A549 (cell line): Measurements from ENCODE around the gene IL4R. TPM values are rescaled to one million over a fixed set of nuclear protein-coding genes. Genes with fewer than 3 reads are reported as not detected.

Experiments used
- ATAC-seq, 2 experiments: fragments of 200-7000 bp in 1 of 2; fragments of >200 bp in 1 of 2; cut with Nextera tagmentation in 1 of 2; cut with Tn5 transposase in 1 of 2; 3 replicates each; pipeline versions ENCODE4 v1.8.0 to v1.9.1; 2018 to 2020; ENCODE audit warnings: mild to moderate bottlenecking in 1 of 2, moderate library complexity in 1 of 2
- CTCF ChIA-PET: fragments of 300-600 bp; sonication (Branson Sonifier 250); formaldehyde crosslinking; extraction: SDS; loops from one replicate; lab custom pipeline; 2021; ENCODE audit warnings: antibody characterized with exemption, inconsistent platforms; lab: Yijun Ruan, JAX
- POLR2A ChIA-PET: fragments of 350-600 bp; formaldehyde crosslinking; extraction: SDS; loops from one replicate; lab custom pipeline; 2021; ENCODE audit warnings: antibody characterized with exemption, inconsistent platforms; lab: Yijun Ruan, JAX
- DNase-seq, 2 experiments: peaks; one replicate each; pipeline versions ENCODE4 v3.0.0 to v3.0.0-alpha.2; 2011 to 2016; ENCODE audit warnings: low read depth in 1 of 2, low spot score in 1 of 2
- FAIRE-seq: peaks from 2 replicates; lab custom pipeline; 2011; peaks lifted over from hg19 to GRCh38; lab: Jason Lieb, UNC
- H3K27ac ChIP-seq, 2 experiments: fragments of >200 bp; sonication (Bioruptor Twin); formaldehyde crosslinking; 3 replicates each; pipeline ENCODE4 v1.5.1; 2016 to 2017
- H3K4me1 ChIP-seq: fragments of >200 bp; sonication (Bioruptor Twin); formaldehyde crosslinking; 3 replicates; pipeline ENCODE4 v1.6.1; 2016
- H3K4me2 ChIP-seq: fragments of >200 bp; sonication (Bioruptor Twin); formaldehyde crosslinking; 3 replicates; pipeline ENCODE4 v1.6.1; 2016
- H3K4me3 ChIP-seq: fragments of >200 bp; sonication (Bioruptor Twin); formaldehyde crosslinking; 3 replicates; pipeline ENCODE4 v1.5.1; 2016
- H3K9me3 ChIP-seq: fragments of >200 bp; sonication (Bioruptor Twin); formaldehyde crosslinking; 3 replicates; pipeline ENCODE4 v1.6.1; 2016
- BHLHE40 ChIP-seq: IDR thresholded peaks from 2 replicates; pipeline ENCODE4 v1.6.1; 2012; ENCODE audit warnings: low read depth, low read length, inconsistent platforms
- CEBPB ChIP-seq, 2 experiments: fragments of >200 bp in 1 of 2; sonication (Bioruptor Twin) in 1 of 2; formaldehyde crosslinking in 1 of 2; IDR thresholded peaks; 2 replicates each; pipeline ENCODE4 v1.6.1; 2012 to 2016
- CHD2 ChIP-seq: fragments of 150-350 bp; IDR thresholded peaks from 2 replicates; pipeline ENCODE4 v1.6.1; 2014; ENCODE audit warnings: low read length; ENCODE audit not compliant: partially characterized antibody
- CHD4 ChIP-seq: fragments of 200-600 bp; sonication (generic); IDR thresholded peaks from 2 replicates; pipeline ENCODE4 v1.6.1; 2016; ENCODE audit warnings: antibody characterized with exemption, mild to moderate bottlenecking, borderline replicate concordance
- E2F6 ChIP-seq: IDR thresholded peaks from 2 replicates; pipeline ENCODE4 v1.6.1; 2012; ENCODE audit warnings: low read depth, borderline replicate concordance
- EHF ChIP-seq: fragments of 250-450 bp; sonication (Bioruptor Pico); IDR thresholded peaks from 2 replicates; pipeline ENCODE4 v1.5.0; 2020; ENCODE audit warnings: mild to moderate bottlenecking
- EHMT2 ChIP-seq: fragments of 200-600 bp; sonication (generic); IDR thresholded peaks from 2 replicates; pipeline ENCODE4 v1.6.1; 2016; ENCODE audit warnings: antibody characterized with exemption, low read depth, mild to moderate bottlenecking, moderate library complexity
- FOXS1 ChIP-seq: fragments of 250-450 bp; sonication (Bioruptor Pico); IDR thresholded peaks from 2 replicates; pipeline ENCODE4 v1.5.0; 2020; ENCODE audit warnings: mild to moderate bottlenecking, moderate library complexity
- HDAC2 ChIP-seq: fragments of 200-600 bp; sonication (generic); IDR thresholded peaks from 2 replicates; pipeline ENCODE4 v1.6.1; 2016
- HEYL ChIP-seq: fragments of 250-450 bp; sonication (Bioruptor Pico); IDR thresholded peaks from 2 replicates; pipeline ENCODE4 v1.8.0; 2021; ENCODE audit warnings: mild to moderate bottlenecking, moderate library complexity
- HOXA7 ChIP-seq: fragments of 250-450 bp; sonication (Bioruptor Pico); IDR thresholded peaks from 2 replicates; pipeline ENCODE4 v1.5.0; 2020; ENCODE audit warnings: mild to moderate bottlenecking, moderate library complexity
- HOXB13 ChIP-seq: fragments of 250-450 bp; sonication (Bioruptor Pico); IDR thresholded peaks from 2 replicates; pipeline ENCODE4 v1.5.0; 2020; ENCODE audit warnings: low read depth, mild to moderate bottlenecking, moderate library complexity
- HOXB5 ChIP-seq: fragments of 250-450 bp; sonication (Bioruptor Pico); IDR thresholded peaks from 2 replicates; pipeline ENCODE4 v1.5.0; 2020; ENCODE audit warnings: mild to moderate bottlenecking, moderate library complexity
- JUN ChIP-seq, 2 experiments: fragments of >200 bp; sonication (Bioruptor Twin); formaldehyde crosslinking; IDR thresholded peaks; 2 replicates in 1 of 2; 3 replicates in 1 of 2; pipeline ENCODE4 v1.6.1; 2016 to 2017
- JUNB ChIP-seq: fragments of >200 bp; sonication (Bioruptor Twin); formaldehyde crosslinking; IDR thresholded peaks from 2 replicates; pipeline ENCODE4 v1.6.1; 2016
- MYC ChIP-seq: IDR thresholded peaks from 2 replicates; pipeline ENCODE4 v1.6.1; 2012; ENCODE audit warnings: mild to moderate bottlenecking, inconsistent platforms, low read length, improper control_type of control experiment, borderline replicate concordance
- NFE2L2 ChIP-seq: fragments of 150-350 bp; conservative IDR thresholded peaks from 2 replicates; pipeline ENCODE4 v1.6.1; 2014; ENCODE audit warnings: low read length
- PBX3 ChIP-seq: IDR thresholded peaks from 2 replicates; pipeline ENCODE4 v1.6.1; 2012
- PHF8 ChIP-seq: fragments of 200-600 bp; sonication (generic); IDR thresholded peaks from 2 replicates; pipeline ENCODE4 v1.6.1; 2016; ENCODE audit warnings: low read depth, mild to moderate bottlenecking, antibody characterized with exemption, moderate library complexity, borderline replicate concordance
- RFX5 ChIP-seq: fragments of 450-650 bp; IDR thresholded peaks from 2 replicates; pipeline ENCODE4 v1.7.1; 2014; ENCODE audit warnings: antibody characterized with exemption, mild to moderate bottlenecking, moderate library complexity
- TP53 ChIP-seq: fragments of 250-450 bp; sonication (Bioruptor Pico); IDR thresholded peaks from 2 replicates; pipeline ENCODE4 v1.5.0; 2021; ENCODE audit warnings: mild to moderate bottlenecking, moderate library complexity
- ZNF302 ChIP-seq: fragments of 250-450 bp; sonication (Bioruptor Pico); IDR thresholded peaks from 2 replicates; pipeline ENCODE4 v1.9.0; 2021; ENCODE audit warnings: inconsistent platforms, mild to moderate bottlenecking, moderate library complexity
- ZSCAN20 ChIP-seq: fragments of 250-450 bp; sonication (Bioruptor Pico); IDR thresholded peaks from 2 replicates; pipeline ENCODE4 v1.8.0; 2022; ENCODE audit warnings: mild to moderate bottlenecking, moderate library complexity
- WGBS: methylation state at CpG from one replicate; pipeline ENCODE4 v1.1.6; 2017; ENCODE audit errors: missing lambda C conversion rate; 5-methylcytosine and 5-hydroxymethylcytosine counted together
- polyA plus RNA-seq, 4 experiments: library from polyadenylated mRNA; depleted of rRNA in 3 of 4; stranded (reverse); fragments of >200 nt; fragmentation: RNase III in 1 of 4; extraction: RNeasy Plus Mini Kit Qiagen cat#74134 plus additional on column Dnase treatment in 1 of 4; gene quantifications; 2 replicates in 3 of 4; 3 replicates in 1 of 4; pipeline ENCODE4 v1.2.3, GENCODE V29; 2011 to 2017
- TF ChIP-seq, protein P1 (sequence below): fragments of >200 bp; sonication (Bioruptor Twin); formaldehyde crosslinking; IDR thresholded peaks from 3 replicates; pipeline ENCODE4 v1.6.1; 2016

Gene IL4R
- polyA plus RNA-seq, 2 of the 4 experiments (the other 2 are of a cell fraction): 14.4 to 19.3 TPM

DNA sequence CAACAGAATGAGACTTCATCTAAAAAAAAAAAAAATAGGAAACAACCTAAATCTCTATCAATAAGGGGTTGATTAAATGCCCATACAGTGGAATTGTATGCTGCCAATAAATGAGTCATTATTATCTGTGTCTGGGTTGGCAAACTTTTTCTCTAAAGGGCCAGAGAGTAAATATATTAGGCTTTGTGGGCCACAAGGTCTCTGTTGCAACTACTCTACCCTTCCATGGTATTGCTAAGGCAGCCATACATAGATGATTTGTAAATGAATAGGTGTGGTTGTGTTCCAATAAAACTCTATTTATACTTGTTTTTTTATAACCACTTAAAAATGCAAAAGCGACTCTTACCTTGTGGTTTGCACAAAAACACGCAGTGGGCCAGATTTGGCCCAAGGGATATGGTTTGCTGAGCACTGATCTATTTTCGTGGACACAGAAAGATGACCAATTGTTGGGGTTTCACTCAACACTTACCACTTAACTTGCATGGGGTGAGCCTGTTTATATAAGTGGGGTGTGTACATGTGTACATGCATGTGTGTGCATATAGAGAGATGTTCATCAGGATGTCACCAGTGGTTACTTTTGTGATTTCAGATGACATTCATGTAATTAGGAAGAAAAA lies 12.4 kb upstream of the IL4R start:
- POLR2A ChIA-PET: no interaction called here
- DNase-seq: no peak
- TF ChIP-seq CEBPB (IDR thresholded peaks at IDR 0.05) (no peak), CHD2 (no peak), HOXB13 (CRISPR knock-in tag) (no peak), BHLHE40 (no peak), NFE2L2 (no peak), HOXB5 (CRISPR knock-in tag) (no peak), E2F6 (no peak), HOXA7 (no peak), MYC (no peak), TP53 (CRISPR knock-in tag) (no peak), JUNB (no peak), EHMT2 (no peak), HDAC2 (no peak), PBX3 (no peak), FOXS1 (CRISPR knock-in tag) (no peak), ZSCAN20 (CRISPR knock-in tag) (no peak)
- TF ChIP-seq, protein P1, sequence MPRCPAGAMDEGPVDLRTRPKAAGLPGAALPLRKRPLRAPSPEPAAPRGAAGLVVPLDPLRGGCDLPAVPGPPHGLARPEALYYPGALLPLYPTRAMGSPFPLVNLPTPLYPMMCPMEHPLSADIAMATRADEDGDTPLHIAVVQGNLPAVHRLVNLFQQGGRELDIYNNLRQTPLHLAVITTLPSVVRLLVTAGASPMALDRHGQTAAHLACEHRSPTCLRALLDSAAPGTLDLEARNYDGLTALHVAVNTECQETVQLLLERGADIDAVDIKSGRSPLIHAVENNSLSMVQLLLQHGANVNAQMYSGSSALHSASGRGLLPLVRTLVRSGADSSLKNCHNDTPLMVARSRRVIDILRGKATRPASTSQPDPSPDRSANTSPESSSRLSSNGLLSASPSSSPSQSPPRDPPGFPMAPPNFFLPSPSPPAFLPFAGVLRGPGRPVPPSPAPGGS: no peak
- TF ChIP-seq, all 56 proteins: peak for 0
- CTCF ChIA-PET: interaction anchor here (1.2 kb wide), 1 partner anchor 54 kb away, joined by 3 read pairs; no protein-coding TSS in a partner anchor
- Histone ChIP-seq H3K4me2 (no peak overlapping the region), H3K9me3 (no peaks in the 10 kb centered on the region), H3K4me1 (no peaks in the 10 kb centered on the region), H3K4me3 (no peak overlapping the region), H3K27ac (no peak overlapping the region)
- 72% methylated on average over 3 of the region's 3 CpGs for WGBS
- ATAC-seq: no peak
- FAIRE-seq: no peak

GRCh38 chr16:27302126-27302525 lies 11.6 kb upstream of the IL4R start:
- no peak overlapping the region for H3K4me3 ChIP-seq
- no peaks in the 10 kb centered on the region for H3K4me1 ChIP-seq
- WGBS: 81% methylated on average over 3 of the region's 3 CpGs
- ATAC-seq (no peak), FAIRE-seq (no peak), DNase-seq (no peak)
- H3K27ac ChIP-seq: no peak overlapping the region
- CTCF ChIA-PET: interaction anchor here (1.1 to 1.2 kb wide), 2 partner anchors 53 to 68 kb away, joined by 3 to 5 read pairs; no protein-coding TSS in a partner anchor
- no peak for TF ChIP-seq ZNF302
- TF ChIP-seq RFX5: no peak
- no peak for TF ChIP-seq HDAC2
- TF ChIP-seq CHD4: no peak
- POLR2A ChIA-PET: no interaction called here
- no peaks in the 10 kb centered on the region for H3K9me3 ChIP-seq
- H3K4me2 ChIP-seq: no peak overlapping the region

- H3K27ac ChIP-seq: no peak overlapping the region
- no peak for FAIRE-seq
- POLR2A ChIA-PET: interaction anchor here (0.7 kb wide), 1 partner anchor 45 kb away, joined by 3 read pairs; no protein-coding TSS in a partner anchor
- 77% methylated on average over 12 of the region's 12 CpGs for whole genome bisulfite sequencing
- TF ChIP-seq JUN (IDR thresholded peaks at IDR 0.05) (no peak), EHF (CRISPR knock-in tag) (no peak), HEYL (CRISPR knock-in tag) (no peak), HDAC2 (no peak), NFE2L2 (no peak), ZSCAN20 (CRISPR knock-in tag) (no peak), PHF8 (no peak)
- TF ChIP-seq, protein P1: no peak
- TF ChIP-seq, all 56 proteins: peak for 0
- CTCF ChIA-PET: interaction anchor here (1.4 to 3.1 kb wide), 2 partner anchors 64 to 69 kb away, joined by 6 to 16 read pairs; no protein-coding TSS in a partner anchor
- DNase-seq (no peak), ATAC-seq (no peak)
- Histone ChIP-seq H3K4me1 (no peaks in the 10 kb centered on the region), H3K4me3 (no peak overlapping the region), H3K4me2 (no peak overlapping the region), H3K9me3 (peaks cover 3% of the 10 kb centered on the region; the same call in 1 of the 3 replicates)
Observed at GRCh38 chr16:27303256-27304100, 10.3 kb upstream of the IL4R start.
